GM18907 (cell line): Measurements from ENCODE around the gene MMP8.
"Not testable (repeated sequence)": the region's sequence is repeated elsewhere in the genome, so short reads cannot be mapped to it uniquely, and the experiment has no call there.

ENCODE experiments used
- ATAC-seq: cut with Tn5 transposase; IDR thresholded peaks from one replicate; pipeline ENCODE4 v1.9.1; 2021; ENCODE audit warnings: mild to moderate bottlenecking, moderate library complexity; ENCODE audit not compliant: unreplicated experiment

Gene MMP8

DNA sequence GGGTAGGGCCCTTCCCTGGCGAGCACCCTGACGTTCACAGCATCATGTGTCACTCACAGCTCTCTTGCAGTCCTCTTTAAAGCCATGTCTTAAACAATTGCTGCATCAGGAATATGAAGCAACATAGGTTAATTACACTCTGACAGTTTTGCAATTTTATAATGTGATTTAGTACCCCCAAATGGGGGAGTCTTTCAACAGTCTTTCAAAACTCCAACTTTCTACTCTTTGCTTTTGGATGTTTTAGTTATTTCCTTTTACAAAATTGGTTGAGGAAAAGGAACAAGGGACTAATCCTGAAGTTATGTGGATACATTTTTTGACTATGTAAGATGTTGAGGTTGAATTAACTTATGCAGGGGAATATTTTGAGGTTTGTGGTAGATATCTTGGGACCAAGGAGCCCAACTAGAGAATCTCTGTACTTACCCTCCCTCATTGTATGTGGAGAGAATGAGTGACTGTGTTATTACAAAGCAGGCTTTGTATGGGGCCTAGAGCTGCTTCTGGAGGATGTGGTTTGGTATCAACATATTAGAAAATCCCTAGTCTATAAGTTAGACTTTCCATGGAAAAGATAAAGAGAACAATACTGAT, at the start of gene MMP8:
MMP8 (minus strand) TSS at position 51 of the 597 bp plus-strand sequence. CDS start 99 bp downstream, outside the sequence.
- no peak for ATAC-seq

DNA sequence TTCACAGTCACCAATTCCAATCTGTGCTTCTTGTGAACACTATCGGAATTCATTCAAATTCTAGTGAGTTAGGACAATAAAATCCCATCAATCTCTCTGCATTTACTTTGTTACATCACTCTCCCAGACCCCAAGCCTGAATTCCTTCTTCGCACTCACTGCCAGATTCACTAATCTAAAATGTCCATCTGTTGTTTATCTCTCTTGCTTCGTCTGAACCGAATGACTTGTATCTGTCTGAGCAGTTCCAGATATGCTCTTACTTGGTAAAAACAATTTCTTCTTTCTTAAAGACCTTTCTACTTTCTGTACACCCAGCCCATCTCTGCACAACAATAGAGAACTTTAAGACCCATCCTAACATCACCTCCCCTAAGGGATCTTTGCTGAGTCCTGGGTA, 48.6 kb upstream of the MMP8 start:
- no peak for ATAC-seq

- ATAC-seq: no peak
Measured at GRCh38 chr11:102771351-102771750, 46.6 kb upstream of the MMP8 start.

- ATAC-seq: no peak
Measured at GRCh38 chr11:102770191-102770590, 45.4 kb upstream of the MMP8 start.

DNA sequence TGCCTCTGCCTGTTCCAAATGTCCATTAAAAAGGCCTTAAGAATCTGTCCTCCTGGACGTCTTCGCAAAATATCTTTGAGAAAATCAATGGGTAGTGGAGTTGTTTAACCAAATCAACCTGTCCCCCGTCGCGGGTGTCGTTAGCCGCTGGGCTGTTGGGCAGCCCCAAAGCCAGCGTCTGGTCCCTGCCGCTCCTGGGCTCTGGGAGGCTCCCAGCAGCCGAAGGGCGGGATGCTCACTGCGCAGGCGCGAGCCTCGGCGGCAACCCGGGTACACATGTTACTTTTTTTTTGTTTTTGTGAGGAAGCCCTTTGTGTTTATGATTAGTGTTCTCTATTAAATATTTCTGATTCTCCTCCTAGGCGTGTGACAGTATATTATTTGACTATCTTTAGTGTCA, 43.0 kb upstream of the MMP8 start:
- ATAC-seq: no peak

- ATAC-seq: no peak
Measured at GRCh38 chr11:102763440-102763839, 38.7 kb upstream of the MMP8 start.

DNA sequence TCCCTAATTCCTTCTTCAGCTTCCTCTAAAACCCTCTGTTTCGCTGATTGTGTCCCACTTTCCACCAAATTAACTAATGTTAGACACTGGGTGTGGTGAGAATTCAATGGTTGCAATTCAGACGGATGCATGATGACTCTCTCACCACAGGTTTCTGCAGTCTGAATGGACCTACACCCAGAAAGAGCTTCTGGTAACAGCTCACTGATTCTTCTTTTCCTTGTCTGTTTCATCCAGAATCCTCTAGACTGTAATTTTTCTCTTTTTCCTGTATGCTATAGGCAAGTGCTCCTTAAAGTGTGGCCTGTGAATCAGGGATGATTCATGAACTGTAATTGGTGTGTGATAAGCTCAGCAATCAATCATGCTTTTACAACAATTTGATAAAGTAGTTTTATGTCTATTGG, 37.6 kb upstream of the MMP8 start:
- no peak for ATAC-seq

- no peak for ATAC-seq
Measured at GRCh38 chr11:102761646-102762238, 37.0 kb upstream of the MMP8 start.

GRCh38 chr11:102760344-102761035, 35.7 kb upstream of the MMP8 start:
- no peak for ATAC-seq

DNA sequence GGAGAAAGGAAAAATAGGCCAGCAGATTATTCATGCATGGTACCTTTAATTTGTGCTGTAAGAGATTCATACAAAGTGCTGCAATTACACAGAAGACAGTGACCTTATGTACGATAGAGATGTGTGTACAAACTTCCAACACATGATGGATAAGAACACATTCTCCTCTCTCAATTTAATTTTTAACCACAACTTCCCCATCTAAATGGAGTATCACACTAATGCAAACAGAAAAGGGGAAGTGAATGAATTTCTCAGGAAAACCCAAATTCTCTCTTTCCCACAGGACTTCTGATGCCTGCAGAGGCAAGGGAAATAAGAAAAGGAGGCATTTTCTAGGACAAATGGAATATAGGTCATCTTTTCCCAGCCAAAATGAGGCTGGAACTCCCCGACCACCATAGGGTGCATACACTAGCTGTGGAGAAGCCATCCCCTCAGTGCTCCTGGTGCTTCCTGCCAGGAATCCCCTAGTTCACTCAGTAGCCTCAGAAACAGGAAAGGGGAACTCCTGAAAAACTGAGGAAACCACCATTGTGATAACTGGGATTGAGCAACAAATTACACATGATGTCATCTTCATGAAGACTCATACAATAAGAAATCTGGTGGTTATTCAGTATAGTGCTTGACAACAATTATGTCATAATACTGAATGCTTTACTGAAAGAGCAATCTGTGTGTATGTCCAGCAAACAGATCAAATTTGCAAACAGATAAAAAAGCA, 33.2 kb upstream of the MMP8 start:
- no peak for ATAC-seq

DNA sequence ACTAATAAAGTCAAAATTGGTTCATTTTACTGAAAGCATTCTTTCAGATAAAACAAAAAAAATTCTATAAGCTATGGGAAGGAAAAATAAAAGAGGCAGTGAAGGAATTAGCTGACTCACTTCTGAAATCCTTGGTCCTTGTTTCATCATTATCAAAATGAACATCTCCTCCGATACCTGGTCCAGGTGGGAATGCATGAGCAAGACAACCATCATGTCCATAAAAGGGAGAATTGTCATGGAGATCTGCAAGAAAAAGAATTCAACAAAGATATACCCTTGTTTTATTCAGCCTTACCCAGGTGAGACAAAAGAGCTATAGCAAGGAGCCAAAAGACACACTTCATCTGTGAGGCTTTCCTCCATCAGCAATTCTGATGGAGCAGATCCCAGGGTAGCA, 28.5 kb upstream of the MMP8 start:
- ATAC-seq: no peak

GRCh38 chr11:102751673-102752072, 26.9 kb upstream of the MMP8 start:
- ATAC-seq: no peak

GRCh38 chr11:102749101-102749722, 24.5 kb upstream of the MMP8 start:
- ATAC-seq: no peak

- ATAC-seq: not testable (repeated sequence)
Measured at GRCh38 chr11:102746746-102747578, 22.2 kb upstream of the MMP8 start.

- no peak for ATAC-seq
Measured at GRCh38 chr11:102734650-102735049, 9.9 kb upstream of the MMP8 start.

GRCh38 chr11:102733232-102733875, 8.6 kb upstream of the MMP8 start:
- peak; percentile 83 for ATAC-seq

DNA sequence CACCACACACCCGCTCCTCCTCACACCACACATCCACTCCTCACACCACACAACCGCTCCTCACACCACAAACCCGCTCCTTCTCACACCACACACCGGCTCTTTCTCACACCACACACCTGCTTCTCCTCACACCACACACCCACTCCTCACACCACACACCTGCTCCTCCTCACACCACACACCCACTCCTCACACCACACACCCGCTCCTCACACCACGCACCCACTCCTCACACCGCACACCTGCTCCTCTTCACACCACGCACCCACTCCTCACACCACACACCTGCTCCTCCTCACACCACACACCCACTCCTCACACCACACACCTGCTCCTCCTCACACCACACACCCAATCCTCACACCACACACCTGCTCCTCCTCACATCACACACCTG, 6.2 kb upstream of the MMP8 start:
- not testable (repeated sequence) for ATAC-seq

- no peak for ATAC-seq
Measured at GRCh38 chr11:102729849-102730815, 5.4 kb upstream of the MMP8 start.

- ATAC-seq: no peak
Measured at GRCh38 chr11:102727890-102728289, 3.1 kb upstream of the MMP8 start.
